ENCODE data around the gene PDIA3. TPM values are rescaled to one million over a fixed set of nuclear protein-coding genes. Genes with fewer than 3 reads are reported as not detected.
A peak's percentile ranks its signal among the peaks of the same experiment; 100 is the strongest.

Gene PDIA3
- polyA plus RNA-seq, 3 donors = 101 to 305 (median 195) TPM

- Histone ChIP-seq H3K9ac (ENCODE audit: insufficient read depth, low read length, poor library complexity, severe bottlenecking) (no peak overlapping the region), H3K4me1 (ENCODE audit: control insufficient read depth in 1 of 2, insufficient read depth in 2 of 2, low read length in 2 of 2) (peaks cover 12 to 21% of the 10 kb centered on the region in 2 donors), H3K27me3 (ENCODE audit: control insufficient read depth in 2 of 2, insufficient read depth in 2 of 2, low read length in 2 of 2) (no peaks in the 10 kb centered on the region), H4K20me1 (ENCODE audit: insufficient read depth, low read length) (peaks cover 5% of the 10 kb centered on the region), H3K4me3 (replicated peaks in 1 of 3; ENCODE audit: low read depth in 2 of 3, low read length in 3 of 3) (no peak overlapping the region), H3K4me2 (replicated peaks; ENCODE audit: extremely low read depth, low read length, poor library complexity, severe bottlenecking) (no peak overlapping the region), H3K9me3 (replicated peaks in 1 of 2; ENCODE audit: control insufficient read depth in 1 of 2, insufficient read depth in 1 of 2, low read length in 2 of 2) (no peaks in the 10 kb centered on the region), H3K27ac (ENCODE audit: low read depth in 1 of 2, low read length in 2 of 2) (peak overlapping the region in 1 of 2 donors; percentile 29), H3K36me3 (replicated peaks in 1 of 2; ENCODE audit: control insufficient read depth in 1 of 2, insufficient read depth in 2 of 2, low read length in 2 of 2) (peaks cover 38 to 72% of the 10 kb centered on the region in 2 donors), H3K79me2 (ENCODE audit: insufficient read depth, low read length) (no peaks in the 10 kb centered on the region), H2AFZ (ENCODE audit: insufficient read depth, low read depth, low read length, poor library complexity, severe bottlenecking) (no peak overlapping the region)
- intact Hi-C loops (cut with micrococcal nuclease) = no loop called here
- no peak for TF ChIP-seq CTCF (IDR thresholded peaks at IDR 0.05)
- 27% methylated on average over 2 of the region's 2 CpGs for WGBS (ENCODE audit: insufficient coverage)
- peaks cover 0 to 2% (median 0%) of the 10 kb centered on the region in 7 donors for H3K9me3 Mint-ChIP-seq
- peaks cover 46 to 65% of the 10 kb centered on the region in 2 donors for H3K36me3 Mint-ChIP-seq
- no peak overlapping the region for H3K4me3 Mint-ChIP-seq
- H3K27me3 Mint-ChIP-seq (ENCODE audit: low read depth in 3 of 3) = peaks cover 0 to 2% (median 1%) of the 10 kb centered on the region in 3 donors
- DNase-seq = no peak
- H3K27ac Mint-ChIP-seq = peak overlapping the region in 4 of 7 donors; percentile 11 to 74 (median 58)
- peaks cover 21% of the 10 kb centered on the region for H3K4me1 Mint-ChIP-seq
These were observed 25.6 kb downstream of the PDIA3 start for GRCh38 chr15:43771816-43772215.

GRCh38 chr15:43772624-43773023 lies 26.4 kb downstream of the PDIA3 start:
- Histone ChIP-seq H3K27me3 (ENCODE audit: control insufficient read depth in 2 of 2, insufficient read depth in 2 of 2, low read length in 2 of 2) (no peaks in the 10 kb centered on the region), H3K4me1 (ENCODE audit: control insufficient read depth in 1 of 2, insufficient read depth in 2 of 2, low read length in 2 of 2) (peaks cover 15 to 27% of the 10 kb centered on the region in 2 donors), H3K27ac (ENCODE audit: low read depth in 1 of 2, low read length in 2 of 2) (peak overlapping the region in 1 of 2 donors; percentile 29), H4K20me1 (ENCODE audit: insufficient read depth, low read length) (peaks cover 5% of the 10 kb centered on the region), H3K4me2 (replicated peaks; ENCODE audit: extremely low read depth, low read length, poor library complexity, severe bottlenecking) (no peak overlapping the region), H3K36me3 (replicated peaks in 1 of 2; ENCODE audit: control insufficient read depth in 1 of 2, insufficient read depth in 2 of 2, low read length in 2 of 2) (peaks cover 33 to 63% of the 10 kb centered on the region in 2 donors), H3K79me2 (ENCODE audit: insufficient read depth, low read length) (no peaks in the 10 kb centered on the region), H2AFZ (ENCODE audit: insufficient read depth, low read depth, low read length, poor library complexity, severe bottlenecking) (no peak overlapping the region), H3K9me3 (replicated peaks in 1 of 2; ENCODE audit: control insufficient read depth in 1 of 2, insufficient read depth in 1 of 2, low read length in 2 of 2) (no peaks in the 10 kb centered on the region), H3K4me3 (replicated peaks in 1 of 3; ENCODE audit: low read depth in 2 of 3, low read length in 3 of 3) (no peak overlapping the region), H3K9ac (ENCODE audit: insufficient read depth, low read length, poor library complexity, severe bottlenecking) (no peak overlapping the region)
- no peak for TF ChIP-seq CTCF (IDR thresholded peaks at IDR 0.05)
- Mint-ChIP-seq H3K27ac (no peak overlapping the region), H3K9me3 (peaks cover 0 to 2% (median 0%) of the 10 kb centered on the region in 7 donors), H3K4me1 (peaks cover 23% of the 10 kb centered on the region), H3K36me3 (peaks cover 44 to 57% of the 10 kb centered on the region in 2 donors), H3K4me3 (no peak overlapping the region), H3K27me3 (ENCODE audit: low read depth in 3 of 3) (peaks cover 0 to 3% (median 2%) of the 10 kb centered on the region in 3 donors)
- no peak for DNase-seq
- intact Hi-C loops (cut with micrococcal nuclease) = no loop called here
